Skin epidermis (tissue), 12 donors: ENCODE results near the gene ADAM12.

Experiments
- H3K27ac ChIP-seq, 21 experiments: fragments of 200-600 bp; sonication (generic) in 11 of 21; one replicate each; pipeline ENCODE4 v1.5.0; 2020; ENCODE audit warnings: mild to moderate bottlenecking in 3 of 21, inconsistent platforms in 2 of 21, moderate library complexity in 2 of 21
- H3K4me3 ChIP-seq, 7 experiments: fragments of 200-600 bp; sonication (generic) in 2 of 7; one replicate each; pipeline ENCODE4 v1.5.0; 2020; ENCODE audit warnings: inconsistent platforms in 2 of 7, mild to moderate bottlenecking in 2 of 7, moderate library complexity in 1 of 7

ADAM12 gene

GRCh38 chr10:126081841-126082466, 306.3 kb downstream of the ADAM12 start:
- H3K4me3 ChIP-seq, result no peak overlapping the region
- H3K27ac ChIP-seq, result peak overlapping the region in 1 of 21 experiments; percentile 34

- Histone ChIP-seq H3K4me3 (no peak overlapping the region), H3K27ac (peak overlapping the region in 1 of 21 experiments; percentile 20)
Observed at GRCh38 chr10:126080879-126081411, 307.3 kb downstream of the ADAM12 start.

- no peak overlapping the region for H3K4me3 ChIP-seq
- no peak overlapping the region for H3K27ac ChIP-seq
Observed at GRCh38 chr10:126080291-126080825, 307.9 kb downstream of the ADAM12 start.

- Histone ChIP-seq H3K4me3 (no peak overlapping the region), H3K27ac (no peak overlapping the region)
Observed at GRCh38 chr10:126075009-126075408, 313.3 kb downstream of the ADAM12 start.

- peak overlapping the region in 1 of 21 experiments; percentile 15 for H3K27ac ChIP-seq
- H3K4me3 ChIP-seq, result no peak overlapping the region
Observed at GRCh38 chr10:126074291-126074690, 314.0 kb downstream of the ADAM12 start.

- Histone ChIP-seq H3K4me3 (no peak overlapping the region), H3K27ac (peak overlapping the region in 1 of 21 experiments; percentile 15)
Observed at GRCh38 chr10:126073606-126074005, 314.7 kb downstream of the ADAM12 start.

- Histone ChIP-seq H3K27ac (no peak overlapping the region), H3K4me3 (no peak overlapping the region)
Observed at GRCh38 chr10:126072622-126073021, 315.7 kb downstream of the ADAM12 start.

GRCh38 chr10:126070476-126071215, 317.6 kb downstream of the ADAM12 start:
- H3K4me3 ChIP-seq, result no peak overlapping the region
- no peak overlapping the region for H3K27ac ChIP-seq

GRCh38 chr10:126068322-126068721, 320.0 kb downstream of the ADAM12 start:
- no peak overlapping the region for H3K4me3 ChIP-seq
- no peak overlapping the region for H3K27ac ChIP-seq

GRCh38 chr10:126066456-126066855, 321.8 kb downstream of the ADAM12 start:
- no peak overlapping the region for H3K27ac ChIP-seq
- H3K4me3 ChIP-seq, result no peak overlapping the region

GRCh38 chr10:126065751-126066377, 322.4 kb downstream of the ADAM12 start:
- H3K27ac ChIP-seq, result no peak overlapping the region
- H3K4me3 ChIP-seq, result no peak overlapping the region

- Histone ChIP-seq H3K27ac (peak overlapping the region in 1 of 21 experiments; percentile 86), H3K4me3 (no peak overlapping the region)
Observed at GRCh38 chr10:126064512-126064911, 323.8 kb downstream of the ADAM12 start.

- peak overlapping the region in 18 of 21 experiments; percentile 10 to 86 (median 69) for H3K27ac ChIP-seq
- H3K4me3 ChIP-seq, result no peak overlapping the region
Observed at GRCh38 chr10:126063353-126063791, 324.9 kb downstream of the ADAM12 start.

- H3K4me3 ChIP-seq, result no peak overlapping the region
- peak overlapping the region in 19 of 21 experiments; percentile 10 to 86 (median 69) for H3K27ac ChIP-seq
Observed at GRCh38 chr10:126062131-126063032, 325.9 kb downstream of the ADAM12 start.

GRCh38 chr10:126061526-126061925, 326.8 kb downstream of the ADAM12 start:
- H3K27ac ChIP-seq, result peak overlapping the region in 16 of 21 experiments; percentile 25 to 85 (median 71)

GRCh38 chr10:126060261-126060931, 327.9 kb downstream of the ADAM12 start:
- H3K27ac ChIP-seq, result peak overlapping the region in 12 of 21 experiments; percentile 21 to 85 (median 71)

More at GRCh38 chr10:126061526-126061925, 326.8 kb downstream of the ADAM12 start:
- H3K4me3 ChIP-seq, result no peak overlapping the region

GRCh38 chr10:126059076-126059826, 329.0 kb downstream of the ADAM12 start:
- H3K27ac ChIP-seq, result peak overlapping the region in 4 of 21 experiments; percentile 71 to 85 (median 73)

More at GRCh38 chr10:126060261-126060931, 327.9 kb downstream of the ADAM12 start:
- H3K4me3 ChIP-seq, result no peak overlapping the region

GRCh38 chr10:126058507-126058906, 329.8 kb downstream of the ADAM12 start:
- H3K4me3 ChIP-seq, result no peak overlapping the region
- peak overlapping the region in 2 of 21 experiments; percentile 24 to 58 for H3K27ac ChIP-seq

More at GRCh38 chr10:126059076-126059826, 329.0 kb downstream of the ADAM12 start:
- no peak overlapping the region for H3K4me3 ChIP-seq
